CD4-positive, alpha-beta T cell treated with Interleukin-6 at 100 ng/mL for 8 hours (primary cell): ENCODE data around the gene CEPT1.

Experiments used
- DNase-seq: peaks from one replicate; pipeline ENCODE4 v3.0.0-alpha.2; 2020; ENCODE audit warnings: mixed read lengths, low spot score

The CEPT1 gene

GRCh38 chr1:111145963-111146768 is 6.1 kb downstream of the CEPT1 start:
- no peak for DNase-seq

- no peak for DNase-seq
These were observed 7.9 kb downstream of the CEPT1 start for GRCh38 chr1:111147948-111148347.

GRCh38 chr1:111148376-111148881 is 8.4 kb downstream of the CEPT1 start:
- no peak for DNase-seq

- DNase-seq, result no peak
These were observed 11.8 kb downstream of the CEPT1 start for GRCh38 chr1:111151838-111152237.

GRCh38 chr1:111154021-111154999 is 14.3 kb downstream of the CEPT1 start:
- no peak for DNase-seq

- DNase-seq, result no peak
These were observed 17.4 kb downstream of the CEPT1 start for GRCh38 chr1:111157431-111157830.

- no peak for DNase-seq
These were observed 21.9 kb downstream of the CEPT1 start for GRCh38 chr1:111161843-111162487.

GRCh38 chr1:111162488-111162880 is 22.5 kb downstream of the CEPT1 start:
- no peak for DNase-seq

GRCh38 chr1:111163363-111163762 is 23.3 kb downstream of the CEPT1 start:
- no peak for DNase-seq

GRCh38 chr1:111164151-111164550 is 24.1 kb downstream of the CEPT1 start:
- DNase-seq, result no peak

- no peak for DNase-seq
These were observed 32.4 kb downstream of the CEPT1 start for GRCh38 chr1:111172463-111172862.

GRCh38 chr1:111174070-111174469 is 34.0 kb downstream of the CEPT1 start:
- DNase-seq, result no peak

GRCh38 chr1:111175349-111175748 is 35.3 kb downstream of the CEPT1 start:
- no peak for DNase-seq

GRCh38 chr1:111176678-111177077 is 36.7 kb downstream of the CEPT1 start:
- no peak for DNase-seq

- no peak for DNase-seq
These were observed 40.0 kb downstream of the CEPT1 start for GRCh38 chr1:111179968-111180533.

GRCh38 chr1:111182052-111182451 is 42.0 kb downstream of the CEPT1 start:
- DNase-seq, result no peak

- no peak for DNase-seq
These were observed 43.5 kb downstream of the CEPT1 start for GRCh38 chr1:111183308-111184069.

GRCh38 chr1:111184663-111185062 is 44.6 kb downstream of the CEPT1 start:
- no peak for DNase-seq

GRCh38 chr1:111190931-111191451 is 51.0 kb downstream of the CEPT1 start:
- DNase-seq, result no peak

- no peak for DNase-seq
These were observed 51.5 kb downstream of the CEPT1 start for GRCh38 chr1:111191496-111191895.

- no peak for DNase-seq
These were observed 52.1 kb downstream of the CEPT1 start for GRCh38 chr1:111192074-111192473.
